Stimulated activated CD4-positive, alpha-beta T cell treated with anti-CD3 and anti-CD28 coated beads, TNF-alpha, amount 100 ng/mL, for 48 hours (primary cell): ENCODE data around the gene SLC28A1.

ENCODE experiments used
- DNase-seq, 3 donors: peaks; one replicate each; pipeline ENCODE4 v3.0.0-alpha.2; 2020; ENCODE audit warnings: low read depth in 3 of 3

Gene SLC28A1

GRCh38 chr15:84940399-84940798 is 55.9 kb downstream of the SLC28A1 start:
- no peak for DNase-seq

- DNase-seq = no peak
Observed at GRCh38 chr15:84942456-84942855, 58.0 kb downstream of the SLC28A1 start.

- no peak for DNase-seq
Observed at GRCh38 chr15:84944311-84944710, 59.8 kb downstream of the SLC28A1 start.

- DNase-seq = no peak
Observed at GRCh38 chr15:84944861-84945260, 60.4 kb downstream of the SLC28A1 start.

GRCh38 chr15:84946772-84947489 is 62.5 kb downstream of the SLC28A1 start:
- DNase-seq = no peak

- DNase-seq = no peak
Observed at GRCh38 chr15:84947947-84948830, 63.7 kb downstream of the SLC28A1 start.

- no peak for DNase-seq
Observed at GRCh38 chr15:84949043-84949442, 64.6 kb downstream of the SLC28A1 start.

- no peak for DNase-seq
Observed at GRCh38 chr15:84949845-84950569, 65.5 kb downstream of the SLC28A1 start.

GRCh38 chr15:84950570-84951111 is 66.2 kb downstream of the SLC28A1 start:
- no peak for DNase-seq

GRCh38 chr15:84951736-84952135 is 67.3 kb downstream of the SLC28A1 start:
- no peak for DNase-seq

- DNase-seq = no peak
Observed at GRCh38 chr15:84953136-84953535, 68.7 kb downstream of the SLC28A1 start.

- DNase-seq = no peak
Observed at GRCh38 chr15:84953726-84954125, 69.3 kb downstream of the SLC28A1 start.

- peak in 1 of 3 donors; percentile 19 for DNase-seq
Observed at GRCh38 chr15:84955089-84955848, 70.8 kb downstream of the SLC28A1 start.

- no peak for DNase-seq
Observed at GRCh38 chr15:84956199-84956598, 71.7 kb downstream of the SLC28A1 start.

- no peak for DNase-seq
Observed at GRCh38 chr15:84960391-84961113, 76.1 kb downstream of the SLC28A1 start.

- DNase-seq = no peak
Observed at GRCh38 chr15:84961114-84961452, 76.6 kb downstream of the SLC28A1 start.

GRCh38 chr15:84961707-84962106 is 77.2 kb downstream of the SLC28A1 start:
- no peak for DNase-seq

GRCh38 chr15:84962955-84963354 is 78.5 kb downstream of the SLC28A1 start:
- DNase-seq = no peak

- no peak for DNase-seq
Observed at GRCh38 chr15:84967380-84967779, 82.9 kb downstream of the SLC28A1 start.

GRCh38 chr15:84968301-84968700 is 83.8 kb downstream of the SLC28A1 start:
- DNase-seq = no peak

- DNase-seq = no peak
Observed at GRCh38 chr15:84969257-84969656, 84.8 kb downstream of the SLC28A1 start.
